Stomach (tissue), 4 donors: Measurements from ENCODE around the gene LMOD1.

Source experiments
- CTCF ChIP-seq, 7 experiments: fragments of 450-650 bp in 4 of 7; fragments of 200-600 bp in 3 of 7; sonication (generic) in 3 of 7; IDR thresholded peaks; one replicate each; pipeline ENCODE4 v1.5.1; 2016 to 2019; ENCODE audit warnings: antibody characterized with exemption in 7 of 7, control low read depth in 2 of 7, mild to moderate bottlenecking in 1 of 7
- EP300 ChIP-seq: sonication (generic); formaldehyde crosslinking; IDR thresholded peaks from one replicate; pipeline ENCODE4 v1.6.1; 2017; ENCODE audit warnings: antibody characterized with exemption

- TF ChIP-seq CTCF (IDR thresholded peaks at IDR 0.05) (no peak), EP300 (no peak)
These were observed 4.2 kb downstream of the LMOD1 start for GRCh38 chr1:201942129-201942495.
